Upper lobe of left lung (tissue), 4 donors: ENCODE measurements around the gene FTSJ3.

Source experiments
- POLR2A ChIP-seq, 4 donors: fragments of 450-650 bp; IDR thresholded peaks; one replicate each; pipeline ENCODE4 v1.5.1; 2016 to 2017; ENCODE audit warnings: antibody characterized with exemption in 4 of 4, mild to moderate bottlenecking in 2 of 4
- TF ChIP-seq, protein P1 (sequence below), 6 experiments: fragments of 450-650 bp in 4 of 6; fragments of 200-600 bp in 2 of 6; sonication (generic) in 2 of 6; IDR thresholded peaks; one replicate each; pipeline ENCODE4 v1.5.1; 2016 to 2019; ENCODE audit warnings: antibody characterized with exemption in 6 of 6

DNA sequence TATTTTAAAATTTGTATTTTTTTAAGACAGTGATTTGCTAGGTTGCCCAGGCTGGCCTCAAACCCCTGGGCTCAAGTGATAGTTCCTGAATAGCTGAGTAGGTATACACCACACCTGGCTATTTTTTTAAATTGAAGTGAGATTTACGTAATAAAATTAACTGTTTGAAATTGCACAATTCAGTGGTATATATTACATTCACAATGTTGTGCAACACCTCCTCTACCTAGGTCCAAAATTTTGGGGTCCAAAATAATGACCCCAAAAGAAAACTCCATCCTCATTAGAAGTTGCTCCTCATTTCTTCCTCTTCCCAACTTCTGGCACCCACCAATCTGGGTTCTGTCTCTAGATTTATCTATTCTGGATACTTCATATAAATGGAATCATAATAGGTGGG is 18.0 kb upstream of the FTSJ3 start:
- TF ChIP-seq, protein P1, sequence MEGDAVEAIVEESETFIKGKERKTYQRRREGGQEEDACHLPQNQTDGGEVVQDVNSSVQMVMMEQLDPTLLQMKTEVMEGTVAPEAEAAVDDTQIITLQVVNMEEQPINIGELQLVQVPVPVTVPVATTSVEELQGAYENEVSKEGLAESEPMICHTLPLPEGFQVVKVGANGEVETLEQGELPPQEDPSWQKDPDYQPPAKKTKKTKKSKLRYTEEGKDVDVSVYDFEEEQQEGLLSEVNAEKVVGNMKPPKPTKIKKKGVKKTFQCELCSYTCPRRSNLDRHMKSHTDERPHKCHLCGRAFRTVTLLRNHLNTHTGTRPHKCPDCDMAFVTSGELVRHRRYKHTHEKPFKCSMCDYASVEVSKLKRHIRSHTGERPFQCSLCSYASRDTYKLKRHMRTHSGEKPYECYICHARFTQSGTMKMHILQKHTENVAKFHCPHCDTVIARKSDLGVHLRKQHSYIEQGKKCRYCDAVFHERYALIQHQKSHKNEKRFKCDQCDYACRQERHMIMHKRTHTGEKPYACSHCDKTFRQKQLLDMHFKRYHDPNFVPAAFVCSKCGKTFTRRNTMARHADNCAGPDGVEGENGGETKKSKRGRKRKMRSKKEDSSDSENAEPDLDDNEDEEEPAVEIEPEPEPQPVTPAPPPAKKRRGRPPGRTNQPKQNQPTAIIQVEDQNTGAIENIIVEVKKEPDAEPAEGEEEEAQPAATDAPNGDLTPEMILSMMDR (IDR thresholded peaks at IDR 0.05), result no peak
- no peak for TF ChIP-seq POLR2A (IDR thresholded peaks at IDR 0.05)
